HepG2 (cell line): ENCODE data around the gene ZFPL1. TPM values are rescaled to one million over a fixed set of nuclear protein-coding genes. Genes with fewer than 3 reads are reported as not detected.

Experiments used
- ATAC-seq: fragments of 200-7000 bp; cut with Tn5 transposase; 3 replicates; pipeline ENCODE4 v1.9.1; 2020; ENCODE audit warnings: mild to moderate bottlenecking, moderate library complexity
- BruUV-seq: library from RNA; stranded (reverse); fragments of 400-500 nt; replicated peaks from 2 replicates; lab custom pipeline; 2021; lab: Mats Ljungman, UMichigan
- CTCF ChIA-PET: fragments of 300-600 bp; formaldehyde crosslinking; extraction: SDS; loops from one replicate; lab custom pipeline; 2021; ENCODE audit warnings: low total read pairs, inconsistent platforms, low intra/inter-chr PET ratio; lab: Yijun Ruan, JAX
- POLR2A ChIA-PET: fragments of 350-600 bp; sonication (Branson Sonifier 250); formaldehyde crosslinking; loops from one replicate; lab custom pipeline; 2020; ENCODE audit warnings: antibody characterized with exemption, inconsistent platforms; lab: Yijun Ruan, JAX
- DNase-seq: peaks from one replicate; pipeline ENCODE4 v3.0.0-alpha.2; 2015; ENCODE audit warnings: low spot score
- FAIRE-seq: peaks from 3 replicates; lab custom pipeline; 2011; peaks lifted over from hg19 to GRCh38; lab: Jason Lieb, UNC
- H2AFZ ChIP-seq: one replicate; pipeline ENCODE4 v1.6.1; 2011; ENCODE audit warnings: low read length, inconsistent platforms
- H3K27ac ChIP-seq: fragments of 300-600 bp; 3 replicates; pipeline ENCODE4 v1.8.0; 2011; ENCODE audit warnings: mixed run types, mild to moderate bottlenecking, mixed read lengths, low read length, inconsistent platforms; ENCODE audit not compliant: insufficient read depth; ENCODE audit errors: extremely low read length
- H3K27me3 ChIP-seq, 2 experiments: fragments of 200-600 bp in 1 of 2; 2 replicates in 1 of 2; 3 replicates in 1 of 2; pipeline versions ENCODE4 v1.6.0 to v1.8.0; 2011; ENCODE audit warnings: low read length in 2 of 2, mild to moderate bottlenecking in 2 of 2, moderate library complexity in 2 of 2, inconsistent platforms in 1 of 2; ENCODE audit not compliant: insufficient read depth in 2 of 2, control insufficient read depth in 1 of 2
- H3K36me3 ChIP-seq, 2 experiments: fragments of 200-600 bp in 1 of 2; replicated peaks in 1 of 2; 2 replicates in 1 of 2; 3 replicates in 1 of 2; pipeline versions ENCODE4 v1.5.1 to v1.8.0; 2011; ENCODE audit warnings: low read length in 2 of 2, inconsistent platforms in 1 of 2; ENCODE audit not compliant: insufficient read depth in 2 of 2, control insufficient read depth in 1 of 2
- H3K4me1 ChIP-seq: 2 replicates; pipeline ENCODE4 v1.5.1; 2012; ENCODE audit warnings: low read length, inconsistent platforms; ENCODE audit not compliant: insufficient read depth
- H3K4me2 ChIP-seq: 2 replicates; pipeline ENCODE4 v1.6.0; 2011; ENCODE audit warnings: low read depth, low read length, inconsistent platforms
- H3K4me3 ChIP-seq, 3 experiments: fragments of 200-600 bp in 1 of 3; sonication (generic), shearing (Covaris generic) in 1 of 3; replicated peaks in 1 of 3; 2 replicates each; pipeline ENCODE4 v1.5.1; 2011 to 2016; ENCODE audit warnings: low read length in 3 of 3, inconsistent platforms in 2 of 3, low read depth in 2 of 3, mild to moderate bottlenecking in 2 of 3, control low read depth in 1 of 3, mixed read lengths in 1 of 3; ENCODE audit not compliant: insufficient read depth in 1 of 3
- H3K79me2 ChIP-seq: one replicate; pipeline ENCODE4 v1.6.1; 2011; ENCODE audit warnings: low read length, inconsistent platforms; ENCODE audit not compliant: insufficient read depth
- H3K9ac ChIP-seq: 2 replicates; pipeline ENCODE4 v1.6.0; 2011; ENCODE audit warnings: mild to moderate bottlenecking, low read depth, low read length, inconsistent platforms; ENCODE audit not compliant: insufficient read depth
- H3K9me3 ChIP-seq: 2 replicates; pipeline ENCODE4 v1.5.1; 2012; ENCODE audit warnings: mild to moderate bottlenecking, low read length
- H4K20me1 ChIP-seq: 2 replicates; pipeline ENCODE4 v1.6.0; 2011; ENCODE audit warnings: inconsistent platforms, mild to moderate bottlenecking, low read length, moderate library complexity; ENCODE audit not compliant: insufficient read depth
- ATF7 ChIP-seq, 2 experiments: fragments of 450-650 bp in 1 of 2; sonication (generic) in 1 of 2; formaldehyde crosslinking in 1 of 2; IDR thresholded peaks; 2 replicates each; pipeline versions ENCODE4 v1.4.0 to v1.6.1; 2016 to 2020; ENCODE audit warnings: antibody characterized with exemption in 1 of 2, mild to moderate bottlenecking in 1 of 2, missing genetic modification reagents in 1 of 2
- EP300 ChIP-seq, 3 experiments: sonication (generic) in 1 of 3; formaldehyde crosslinking in 1 of 3; IDR thresholded peaks; 2 replicates each; pipeline versions ENCODE4 v1.5.1 to v1.6.1; 2011 to 2020; ENCODE audit warnings: low read depth in 2 of 3, low read length in 2 of 3, borderline replicate concordance in 1 of 3, improper control_type of control experiment in 1 of 3, mild to moderate bottlenecking in 1 of 3, missing genetic modification reagents in 1 of 3, moderate library complexity in 1 of 3
- HMGA1 ChIP-seq: sonication (generic); formaldehyde crosslinking; conservative IDR thresholded peaks from 2 replicates; pipeline ENCODE4 v1.4.0; 2020; ENCODE audit warnings: missing genetic modification reagents
- ISX ChIP-seq: sonication (generic); formaldehyde crosslinking; conservative IDR thresholded peaks from 2 replicates; pipeline ENCODE4 v1.5.0; 2020; ENCODE audit warnings: missing genetic modification reagents
- JUN ChIP-seq: sonication (generic); formaldehyde crosslinking; IDR thresholded peaks from 2 replicates; pipeline ENCODE4 v1.4.0; 2020; ENCODE audit warnings: mild to moderate bottlenecking, missing genetic modification reagents
- TRIM24 ChIP-seq: sonication (generic); formaldehyde crosslinking; IDR thresholded peaks from 2 replicates; pipeline ENCODE4 v1.8.0; 2022; ENCODE audit warnings: mild to moderate bottlenecking, missing genetic modification reagents
- ZFP36L2 ChIP-seq: sonication (generic); formaldehyde crosslinking; IDR thresholded peaks from 2 replicates; pipeline ENCODE4 v1.4.0; 2020; ENCODE audit warnings: missing genetic modification reagents
- ZNF253 ChIP-seq: sonication (generic); formaldehyde crosslinking; IDR thresholded peaks from 2 replicates; pipeline ENCODE4 v1.8.0; 2022; ENCODE audit warnings: mild to moderate bottlenecking, missing genetic modification reagents, borderline replicate concordance
- ZNF263 ChIP-seq: sonication (generic); formaldehyde crosslinking; IDR thresholded peaks from 2 replicates; pipeline ENCODE4 v1.4.0; 2020; ENCODE audit warnings: missing genetic modification reagents
- ZNF543 ChIP-seq: sonication (generic); formaldehyde crosslinking; IDR thresholded peaks from 2 replicates; pipeline ENCODE4 v1.4.0; 2020; ENCODE audit warnings: mild to moderate bottlenecking, missing genetic modification reagents
- ZNF546 ChIP-seq: sonication (generic); formaldehyde crosslinking; conservative IDR thresholded peaks from 2 replicates; pipeline ENCODE4 v1.8.1; 2023; ENCODE audit warnings: mild to moderate bottlenecking, missing genetic modification reagents
- ZNF547 ChIP-seq: sonication (generic); formaldehyde crosslinking; IDR thresholded peaks from 2 replicates; pipeline ENCODE4 v1.5.1; 2020; ENCODE audit warnings: mild to moderate bottlenecking, missing genetic modification reagents
- ZSCAN12 ChIP-seq: sonication (generic); formaldehyde crosslinking; IDR thresholded peaks from 2 replicates; pipeline ENCODE4 v1.9.0; 2021; ENCODE audit warnings: mild to moderate bottlenecking, missing genetic modification reagents
- WGBS: methylation state at CpG from one replicate; pipeline ENCODE4 v1.1.6; 2017; ENCODE audit warnings: low lambda C conversion rate; 5-methylcytosine and 5-hydroxymethylcytosine counted together
- in situ Hi-C: cut with HindIII; loops from 2 replicates; pipeline ENCODE4 v1.10.0; 2017; ENCODE audit warnings: low pct_unique_long_range_greater_than_20kb; ENCODE audit not compliant: extremely low pct_ligation_motif_present
- intact Hi-C: fragments of 100-400 bp; cut with micrococcal nuclease; formaldehyde crosslinking; loops from one replicate; pipeline ENCODE4 v1.10.0; 2022; ENCODE audit not compliant: unreplicated experiment
- polyA plus RNA-seq, 8 experiments: library from polyadenylated mRNA; depleted of rRNA in 3 of 8; stranded (reverse) in 7 of 8; unstranded in 1 of 8; fragments of >200 nt; fragmentation: Illumina TruSeq in 4 of 8; extraction: Trizol in 4 of 8; gene quantifications; 2 replicates each; pipeline versions ENCODE4 v1.2.1 to v1.2.3, GENCODE V29; 2011 to 2016; ENCODE audit warnings: low read depth in 4 of 8, missing spikeins in 1 of 8, mixed read lengths in 1 of 8; ENCODE audit not compliant: insufficient read depth in 1 of 8
- total RNA-seq, 5 experiments: library from RNA; depleted of rRNA; stranded (reverse); fragments of >200 nt; fragmentation: Illumina TruSeq; extraction: Trizol; gene quantifications; 2 replicates each; pipeline ENCODE4 v1.2.3, GENCODE V29; 2016; ENCODE audit warnings: low read depth in 1 of 5
- TF ChIP-seq, protein P1 (sequence below): IDR thresholded peaks from 2 replicates; pipeline ENCODE4 v1.6.1; 2016; ENCODE audit warnings: missing compliant biosample characterization, missing genetic modification reagents, borderline replicate concordance
- TF ChIP-seq, protein P2 (sequence below): sonication (generic); formaldehyde crosslinking; IDR thresholded peaks from 2 replicates; pipeline ENCODE4 v1.5.0; 2020; ENCODE audit warnings: missing genetic modification reagents, mild to moderate bottlenecking, borderline replicate concordance
- TF ChIP-seq, protein P3 (sequence below): sonication (generic); formaldehyde crosslinking; conservative IDR thresholded peaks from 2 replicates; pipeline ENCODE4 v1.4.0; 2020; ENCODE audit warnings: missing genetic modification reagents
- TF ChIP-seq, protein P4 (sequence below): sonication (generic); formaldehyde crosslinking; IDR thresholded peaks from 2 replicates; pipeline ENCODE4 v1.4.0; 2020; ENCODE audit warnings: missing genetic modification reagents, borderline replicate concordance

Gene ZFPL1
- total and polyA plus RNA-seq, 2 of the 13 experiments (the other 11 are each of a cell fraction or from before 2014, with no cell fraction given), result 32.2 to 56.0 TPM

DNA sequence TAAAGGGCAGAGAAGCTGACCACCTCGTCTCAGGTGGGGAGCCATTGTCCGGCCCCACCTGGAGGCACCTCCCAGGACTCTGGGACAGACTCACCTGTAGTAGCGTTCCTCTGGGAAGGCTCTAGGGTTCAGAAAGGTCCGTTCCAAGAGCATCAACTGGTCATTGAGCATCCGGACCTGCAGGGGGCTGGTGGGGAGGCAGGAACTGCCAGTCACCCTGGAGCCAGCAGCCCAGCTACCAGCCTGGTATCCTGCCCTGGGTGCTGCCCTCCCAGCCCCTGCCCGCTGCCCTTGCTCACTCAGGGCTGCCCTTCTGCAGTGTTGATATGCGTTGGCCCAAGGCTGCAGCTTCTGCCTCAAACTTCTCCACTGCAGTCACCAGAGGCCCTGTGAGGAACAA is 38.3 kb upstream of the ZFPL1 start:
- no peak overlapping the region for H3K9ac ChIP-seq
- in situ Hi-C loops (no loop called here), intact Hi-C loops (no loop called here)
- H3K4me2 ChIP-seq, result no peak overlapping the region
- H2AFZ ChIP-seq, result no peak overlapping the region
- 100% methylated on average over 2 of the region's 7 CpGs for WGBS
- DNase-seq (no peak), FAIRE-seq (no peak), ATAC-seq (no peak)
- H3K4me1 ChIP-seq, result peaks cover 16% of the 10 kb centered on the region
- no peak overlapping the region for H3K4me3 ChIP-seq
- no TSS peak for BruUV-seq
- no peaks in the 10 kb centered on the region for H3K9me3 ChIP-seq
- peaks cover 3 to 18% of the 10 kb centered on the region in 2 experiments; a peak in 3 of 5 replicates for H3K36me3 ChIP-seq
- H4K20me1 ChIP-seq, result no peaks in the 10 kb centered on the region
- no peaks in the 10 kb centered on the region for H3K27me3 ChIP-seq
- CTCF ChIA-PET, result no interaction called here
- POLR2A ChIA-PET, result interaction anchor here (1.0 kb wide), 1 partner anchor 27 kb away, joined by 3 read pairs; no protein-coding TSS in a partner anchor
- H3K79me2 ChIP-seq, result peaks cover 10% of the 10 kb centered on the region
- no peak overlapping the region for H3K27ac ChIP-seq
- TF ChIP-seq, protein P1, sequence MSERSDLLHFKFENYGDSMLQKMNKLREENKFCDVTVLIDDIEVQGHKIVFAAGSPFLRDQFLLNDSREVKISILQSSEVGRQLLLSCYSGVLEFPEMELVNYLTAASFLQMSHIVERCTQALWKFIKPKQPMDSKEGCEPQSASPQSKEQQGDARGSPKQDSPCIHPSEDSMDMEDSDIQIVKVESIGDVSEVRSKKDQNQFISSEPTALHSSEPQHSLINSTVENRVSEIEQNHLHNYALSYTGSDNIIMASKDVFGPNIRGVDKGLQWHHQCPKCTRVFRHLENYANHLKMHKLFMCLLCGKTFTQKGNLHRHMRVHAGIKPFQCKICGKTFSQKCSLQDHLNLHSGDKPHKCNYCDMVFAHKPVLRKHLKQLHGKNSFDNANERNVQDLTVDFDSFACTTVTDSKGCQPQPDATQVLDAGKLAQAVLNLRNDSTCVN, result no peak
- TF ChIP-seq EP300 (IDR thresholded peaks at IDR 0.05; ENCODE audit: low read depth in 2 of 2, low read length in 2 of 2) (no peak), EP300 (CRISPR knock-in tag; IDR thresholded peaks at IDR 0.05; ENCODE audit: borderline replicate concordance) (no peak), ZNF543 (no peak), ZSCAN12 (no peak), ATF7 (IDR thresholded peaks at IDR 0.05) (no peak), ATF7 (CRISPR knock-in tag; IDR thresholded peaks at IDR 0.05) (no peak), JUN (CRISPR knock-in tag) (no peak), ZNF547 (no peak), HMGA1 (no peak), ISX (no peak), ZNF263 (CRISPR knock-in tag) (no peak), TRIM24 (CRISPR knock-in tag) (no peak), ZNF546 (CRISPR knock-in tag) (no peak), ZNF253 (CRISPR knock-in tag) (no peak), ZFP36L2 (CRISPR knock-in tag) (no peak)
- TF ChIP-seq, protein P2, sequence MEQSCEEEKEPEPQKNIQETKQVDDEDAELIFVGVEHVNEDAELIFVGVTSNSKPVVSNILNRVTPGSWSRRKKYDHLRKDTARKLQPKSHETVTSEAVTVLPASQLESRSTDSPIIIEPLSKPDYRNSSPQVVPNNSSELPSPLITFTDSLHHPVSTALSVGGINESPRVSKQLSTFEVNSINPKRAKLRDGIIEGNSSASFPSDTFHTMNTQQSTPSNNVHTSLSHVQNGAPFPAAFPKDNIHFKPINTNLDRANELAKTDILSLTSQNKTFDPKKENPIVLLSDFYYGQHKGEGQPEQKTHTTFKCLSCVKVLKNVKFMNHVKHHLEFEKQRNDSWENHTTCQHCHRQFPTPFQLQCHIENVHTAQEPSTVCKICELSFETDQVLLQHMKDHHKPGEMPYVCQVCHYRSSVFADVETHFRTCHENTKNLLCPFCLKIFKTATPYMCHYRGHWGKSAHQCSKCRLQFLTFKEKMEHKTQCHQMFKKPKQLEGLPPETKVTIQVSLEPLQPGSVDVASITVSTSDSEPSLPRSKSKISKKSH, result no peak
- TF ChIP-seq, protein P3, sequence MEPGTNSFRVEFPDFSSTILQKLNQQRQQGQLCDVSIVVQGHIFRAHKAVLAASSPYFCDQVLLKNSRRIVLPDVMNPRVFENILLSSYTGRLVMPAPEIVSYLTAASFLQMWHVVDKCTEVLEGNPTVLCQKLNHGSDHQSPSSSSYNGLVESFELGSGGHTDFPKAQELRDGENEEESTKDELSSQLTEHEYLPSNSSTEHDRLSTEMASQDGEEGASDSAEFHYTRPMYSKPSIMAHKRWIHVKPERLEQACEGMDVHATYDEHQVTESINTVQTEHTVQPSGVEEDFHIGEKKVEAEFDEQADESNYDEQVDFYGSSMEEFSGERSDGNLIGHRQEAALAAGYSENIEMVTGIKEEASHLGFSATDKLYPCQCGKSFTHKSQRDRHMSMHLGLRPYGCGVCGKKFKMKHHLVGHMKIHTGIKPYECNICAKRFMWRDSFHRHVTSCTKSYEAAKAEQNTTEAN (CRISPR knock-in tag), result no peak
- TF ChIP-seq, protein P4, sequence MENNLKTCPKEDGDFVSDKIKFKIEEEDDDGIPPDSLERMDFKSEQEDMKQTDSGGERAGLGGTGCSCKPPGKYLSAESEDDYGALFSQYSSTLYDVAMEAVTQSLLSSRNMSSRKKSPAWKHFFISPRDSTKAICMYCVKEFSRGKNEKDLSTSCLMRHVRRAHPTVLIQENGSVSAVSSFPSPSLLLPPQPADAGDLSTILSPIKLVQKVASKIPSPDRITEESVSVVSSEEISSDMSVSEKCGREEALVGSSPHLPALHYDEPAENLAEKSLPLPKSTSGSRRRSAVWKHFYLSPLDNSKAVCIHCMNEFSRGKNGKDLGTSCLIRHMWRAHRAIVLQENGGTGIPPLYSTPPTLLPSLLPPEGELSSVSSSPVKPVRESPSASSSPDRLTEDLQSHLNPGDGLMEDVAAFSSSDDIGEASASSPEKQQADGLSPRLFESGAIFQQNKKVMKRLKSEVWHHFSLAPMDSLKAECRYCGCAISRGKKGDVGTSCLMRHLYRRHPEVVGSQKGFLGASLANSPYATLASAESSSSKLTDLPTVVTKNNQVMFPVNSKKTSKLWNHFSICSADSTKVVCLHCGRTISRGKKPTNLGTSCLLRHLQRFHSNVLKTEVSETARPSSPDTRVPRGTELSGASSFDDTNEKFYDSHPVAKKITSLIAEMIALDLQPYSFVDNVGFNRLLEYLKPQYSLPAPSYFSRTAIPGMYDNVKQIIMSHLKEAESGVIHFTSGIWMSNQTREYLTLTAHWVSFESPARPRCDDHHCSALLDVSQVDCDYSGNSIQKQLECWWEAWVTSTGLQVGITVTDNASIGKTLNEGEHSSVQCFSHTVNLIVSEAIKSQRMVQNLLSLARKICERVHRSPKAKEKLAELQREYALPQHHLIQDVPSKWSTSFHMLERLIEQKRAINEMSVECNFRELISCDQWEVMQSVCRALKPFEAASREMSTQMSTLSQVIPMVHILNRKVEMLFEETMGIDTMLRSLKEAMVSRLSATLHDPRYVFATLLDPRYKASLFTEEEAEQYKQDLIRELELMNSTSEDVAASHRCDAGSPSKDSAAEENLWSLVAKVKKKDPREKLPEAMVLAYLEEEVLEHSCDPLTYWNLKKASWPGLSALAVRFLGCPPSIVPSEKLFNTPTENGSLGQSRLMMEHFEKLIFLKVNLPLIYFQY (CRISPR knock-in tag), result no peak
